NCI-H524 (cell line): Measurements from ENCODE around the gene TAF5.
"Not testable (repeated sequence)": the region's sequence is repeated elsewhere in the genome, so short reads cannot be mapped to it uniquely, and the experiment has no call there.

ENCODE experiments used
- DNase-seq, 2 experiments: peaks; one replicate each; lab custom pipeline; 2025; lab: John Stamatoyannopoulos, UW

The TAF5 gene

GRCh38 chr10:103413564-103413963, 45.8 kb downstream of the TAF5 start:
- no peak for DNase-seq

GRCh38 chr10:103415581-103415980, 47.8 kb downstream of the TAF5 start:
- no peak for DNase-seq

GRCh38 chr10:103416436-103417147, 48.8 kb downstream of the TAF5 start:
- peak; percentile 6 to 32 for DNase-seq

- not testable (repeated sequence) for DNase-seq
Measured at GRCh38 chr10:103417148-103417469, 49.3 kb downstream of the TAF5 start.

GRCh38 chr10:103417601-103418000, 49.8 kb downstream of the TAF5 start:
- no peak for DNase-seq

GRCh38 chr10:103419101-103419500, 51.3 kb downstream of the TAF5 start:
- DNase-seq, result no peak

GRCh38 chr10:103423748-103424147, 56.0 kb downstream of the TAF5 start:
- DNase-seq, result no peak

- no peak for DNase-seq
Measured at GRCh38 chr10:103427866-103428265, 60.1 kb downstream of the TAF5 start.

GRCh38 chr10:103428989-103429643, 61.3 kb downstream of the TAF5 start:
- DNase-seq, result no peak

- DNase-seq, result no peak
Measured at GRCh38 chr10:103429647-103430046, 61.9 kb downstream of the TAF5 start.

GRCh38 chr10:103431902-103432301, 64.1 kb downstream of the TAF5 start:
- no peak for DNase-seq

GRCh38 chr10:103433858-103434257, 66.1 kb downstream of the TAF5 start:
- DNase-seq, result no peak
